IMR-90 (cell line): ENCODE data around the gene LAMC2. TPM values are rescaled to one million over a fixed set of nuclear protein-coding genes. Genes with fewer than 3 reads are reported as not detected.

Source experiments
- ATAC-seq: fragments of 200-7000 bp; cut with Tn5 transposase; 2 replicates; pipeline ENCODE4 v1.9.1; 2020; ENCODE audit warnings: low read depth, mild to moderate bottlenecking, moderate library complexity
- BruUV-seq: library from RNA; stranded (reverse); fragments of 400-500 nt; replicated peaks from 2 replicates; lab custom pipeline; 2021; lab: Mats Ljungman, UMichigan
- CTCF ChIA-PET: fragments of 300-600 bp; formaldehyde crosslinking; extraction: SDS; loops from one replicate; lab custom pipeline; 2021; ENCODE audit warnings: antibody characterized with exemption; lab: Yijun Ruan, JAX
- POLR2A ChIA-PET: fragments of 300-600 bp; sonication (Branson Sonifier 250); formaldehyde crosslinking; loops from one replicate; lab custom pipeline; 2022; ENCODE audit warnings: antibody characterized with exemption; ENCODE audit not compliant: unreplicated experiment; lab: Charles Lee
- DNase-seq: peaks from one replicate; pipeline ENCODE4 v3.0.0; 2013
- H2AFZ ChIP-seq: replicated peaks from 2 replicates; pipeline ENCODE3; 2013; ENCODE audit warnings: low read length, mild to moderate bottlenecking; ENCODE audit not compliant: poor library complexity
- H2AK5ac ChIP-seq: 2 replicates; pipeline ENCODE4 v1.6.1; 2013; ENCODE audit warnings: low read depth, low read length, inconsistent platforms
- H2AK9ac ChIP-seq: replicated peaks from 2 replicates; pipeline ENCODE3; 2013; ENCODE audit warnings: mild to moderate bottlenecking, low read depth, low read length, moderate library complexity; ENCODE audit not compliant: poor library complexity
- H2BK120ac ChIP-seq: 2 replicates; pipeline ENCODE4 v1.6.1; 2013; ENCODE audit warnings: low read depth, low read length, inconsistent platforms
- H2BK15ac ChIP-seq: 3 replicates; pipeline ENCODE4 v1.6.1; 2013; ENCODE audit warnings: low read depth, low read length, inconsistent platforms
- H2BK20ac ChIP-seq: 2 replicates; pipeline ENCODE4 v1.6.1; 2013; ENCODE audit warnings: low read depth, mild to moderate bottlenecking, inconsistent platforms, low read length, moderate library complexity
- H2BK5ac ChIP-seq: 2 replicates; pipeline ENCODE4 v1.6.1; 2013; ENCODE audit warnings: mild to moderate bottlenecking, low read depth, low read length, inconsistent platforms; ENCODE audit not compliant: poor library complexity, severe bottlenecking
- H3K14ac ChIP-seq: replicated peaks from 2 replicates; pipeline ENCODE4 v1.6.1; 2013; ENCODE audit warnings: low read depth, low read length, inconsistent platforms
- H3K18ac ChIP-seq: 2 replicates; pipeline ENCODE4 v1.6.1; 2013; ENCODE audit warnings: low read depth, low read length, control low read depth
- H3K23ac ChIP-seq: 2 replicates; pipeline ENCODE4 v1.6.1; 2013; ENCODE audit warnings: low read depth, low read length, inconsistent platforms
- H3K27ac ChIP-seq: 2 replicates; pipeline ENCODE4 v1.5.1; 2013; ENCODE audit warnings: mild to moderate bottlenecking, control low read depth, low read length; ENCODE audit not compliant: insufficient read depth
- H3K27me3 ChIP-seq: 2 replicates; pipeline ENCODE4 v1.6.1; 2013; ENCODE audit warnings: low read length; ENCODE audit not compliant: control insufficient read depth, insufficient read depth
- H3K36me3 ChIP-seq: 2 replicates; pipeline ENCODE4 v1.6.1; 2013; ENCODE audit warnings: low read length, mixed read lengths; ENCODE audit not compliant: control insufficient read depth, insufficient read depth
- H3K4ac ChIP-seq: 2 replicates; pipeline ENCODE4 v1.6.1; 2013; ENCODE audit warnings: low read depth, low read length, inconsistent platforms
- H3K4me1 ChIP-seq: 2 replicates; pipeline ENCODE4 v1.6.1; 2013; ENCODE audit warnings: low read length, mixed read lengths; ENCODE audit not compliant: control insufficient read depth, insufficient read depth
- H3K4me2 ChIP-seq: 2 replicates; pipeline ENCODE4 v1.6.1; 2013; ENCODE audit warnings: low read depth, mild to moderate bottlenecking, control low read depth, low read length, moderate library complexity
- H3K4me3 ChIP-seq: 2 replicates; pipeline ENCODE4 v1.5.1; 2013; ENCODE audit warnings: low read depth, mild to moderate bottlenecking, control low read depth, low read length, moderate library complexity; ENCODE audit not compliant: insufficient read depth
- H3K56ac ChIP-seq: 2 replicates; pipeline ENCODE4 v1.6.1; 2013; ENCODE audit warnings: low read length, inconsistent platforms; ENCODE audit not compliant: insufficient read depth; ENCODE audit errors: extremely low read depth
- H3K79me1 ChIP-seq, 2 experiments: 2 replicates each; pipeline ENCODE4 v1.6.1; 2013; ENCODE audit warnings: low read length in 2 of 2, inconsistent platforms in 1 of 2, low read depth in 1 of 2
- H3K9ac ChIP-seq: 2 replicates; pipeline ENCODE4 v1.6.1; 2013; ENCODE audit warnings: low read depth, low read length, control low read depth
- H3K9me1 ChIP-seq: 2 replicates; pipeline ENCODE4 v1.6.1; 2013; ENCODE audit warnings: low read length, inconsistent platforms; ENCODE audit not compliant: insufficient read depth
- H3K9me3 ChIP-seq: 2 replicates; pipeline ENCODE4 v1.6.1; 2013; ENCODE audit warnings: low read length; ENCODE audit not compliant: control insufficient read depth, insufficient read depth
- H4K20me1 ChIP-seq: 2 replicates; pipeline ENCODE4 v1.6.1; 2013; ENCODE audit warnings: low read length, inconsistent platforms; ENCODE audit not compliant: insufficient read depth
- H4K5ac ChIP-seq: 2 replicates; pipeline ENCODE4 v1.6.1; 2013; ENCODE audit warnings: mild to moderate bottlenecking, low read depth, low read length, control low read depth
- H4K8ac ChIP-seq, 2 experiments: 2 replicates each; pipeline ENCODE4 v1.6.1; 2013; ENCODE audit warnings: low read depth in 2 of 2, low read length in 2 of 2, control low read depth in 1 of 2, inconsistent platforms in 1 of 2
- H4K91ac ChIP-seq: 2 replicates; pipeline ENCODE4 v1.6.1; 2013; ENCODE audit warnings: low read depth, low read length, inconsistent platforms; ENCODE audit not compliant: insufficient read depth
- BHLHE40 ChIP-seq: fragments of 150-350 bp; IDR thresholded peaks from 2 replicates; pipeline ENCODE4 v1.6.1; 2016; ENCODE audit warnings: mild to moderate bottlenecking, low read depth, low read length
- CEBPB ChIP-seq: IDR thresholded peaks from 2 replicates; pipeline ENCODE4 v1.6.1; 2012; ENCODE audit warnings: low read depth, low read length, improper control_type of control experiment
- CHD1 ChIP-seq: IDR thresholded peaks from 2 replicates; pipeline ENCODE4 v1.6.1; 2012; ENCODE audit warnings: low read depth, low read length, improper control_type of control experiment
- FOS ChIP-seq: fragments of 150-350 bp; IDR thresholded peaks from 2 replicates; pipeline ENCODE4 v1.6.1; 2016; ENCODE audit warnings: low read depth, low read length
- MAFK ChIP-seq: IDR thresholded peaks from 2 replicates; pipeline ENCODE4 v1.6.1; 2012; ENCODE audit warnings: low read depth, low read length, improper control_type of control experiment
- MAZ ChIP-seq: IDR thresholded peaks from 2 replicates; pipeline ENCODE4 v1.6.1; 2012; ENCODE audit warnings: low read depth, mild to moderate bottlenecking, low read length, improper control_type of control experiment, moderate library complexity, borderline replicate concordance
- MXI1 ChIP-seq: IDR thresholded peaks from 2 replicates; pipeline ENCODE4 v1.6.1; 2012; ENCODE audit warnings: low read depth, mild to moderate bottlenecking, low read length, moderate library complexity, borderline replicate concordance
- NFE2L2 ChIP-seq: fragments of 150-350 bp; IDR thresholded peaks from 2 replicates; pipeline ENCODE4 v1.6.1; 2016; ENCODE audit warnings: low read depth, mild to moderate bottlenecking, low read length
- POLR2A ChIP-seq: IDR thresholded peaks from 2 replicates; pipeline ENCODE4 v1.6.1; 2012; ENCODE audit warnings: mild to moderate bottlenecking, low read depth, low read length
- RAD21 ChIP-seq: IDR thresholded peaks from 2 replicates; pipeline ENCODE4 v1.6.1; 2012; ENCODE audit warnings: low read length, improper control_type of control experiment
- RCOR1 ChIP-seq: IDR thresholded peaks from 2 replicates; pipeline ENCODE4 v1.6.1; 2012; ENCODE audit warnings: mild to moderate bottlenecking, low read length, improper control_type of control experiment; ENCODE audit not compliant: insufficient replicate concordance
- RFX5 ChIP-seq: IDR thresholded peaks from 2 replicates; pipeline ENCODE4 v1.8.0; 2012; ENCODE audit warnings: low read depth, mild to moderate bottlenecking, low read length, moderate library complexity
- SMC3 ChIP-seq: fragments of 150-350 bp; IDR thresholded peaks from 2 replicates; pipeline ENCODE4 v1.6.1; 2016; ENCODE audit warnings: low read depth, mild to moderate bottlenecking, antibody characterized with exemption, low read length, moderate library complexity
- WGBS, 2 experiments: methylation state at CpG; one replicate each; pipeline versions ENCODE4 v1.1.5 to v1.1.7; 2013; ENCODE audit warnings: missing lambda C conversion rate in 2 of 2; ENCODE audit not compliant: insufficient read length in 1 of 2; ENCODE audit errors: extremely low coverage in 2 of 2; 5-methylcytosine and 5-hydroxymethylcytosine counted together
- dilution Hi-C: fragments of 300-500 bp; cut with HindIII; formaldehyde crosslinking; loops from one replicate; pipeline ENCODE4 v1.14.3; 2018; ENCODE audit warnings: low sequenced_read_pairs; ENCODE audit not compliant: unreplicated experiment
- in situ Hi-C: fragments of 300-500 bp; cut with MboI; formaldehyde crosslinking; loops from 3 replicates; pipeline ENCODE4 v1.14.3; 2019; ENCODE audit warnings: low sequenced_read_pairs, inconsistent platforms, mixed read lengths
- intact Hi-C: fragments of 100-400 bp; cut with micrococcal nuclease; formaldehyde crosslinking; loops from 2 replicates; pipeline ENCODE4 v1.10.0; 2022
- polyA plus RNA-seq, 3 experiments: library from polyadenylated mRNA; depleted of rRNA; stranded (reverse); fragments of >200 nt; gene quantifications; 2 replicates each; pipeline ENCODE4 v1.2.3, GENCODE V29; 2012; ENCODE audit warnings: low replicate concordance in 1 of 3
- total RNA-seq: library from RNA; depleted of rRNA; stranded (reverse); fragments of >200 nt; gene quantifications from 2 replicates; pipeline ENCODE4 v1.2.3, GENCODE V29; 2012
- TF ChIP-seq, protein P1 (sequence below): fragments of 150-350 bp; IDR thresholded peaks from 2 replicates; pipeline ENCODE4 v1.6.1; 2017; ENCODE audit warnings: mild to moderate bottlenecking, antibody characterized with exemption, low read length, low read depth
- TF ChIP-seq, protein P2 (sequence below): conservative IDR thresholded peaks from 2 replicates; pipeline ENCODE4 v1.5.1; 2012; ENCODE audit warnings: mild to moderate bottlenecking, low read depth, low read length, improper control_type of control experiment
- TF ChIP-seq, protein P3 (sequence below): fragments of 150-350 bp; IDR thresholded peaks from 2 replicates; pipeline ENCODE4 v1.6.1; 2016; ENCODE audit warnings: low read depth, mild to moderate bottlenecking, low read length, moderate library complexity, borderline replicate concordance

Gene LAMC2
- total and polyA plus RNA-seq, 2 of the 4 experiments (the other 2 are of a cell fraction), result 2.3 to 2.8 TPM

DNA sequence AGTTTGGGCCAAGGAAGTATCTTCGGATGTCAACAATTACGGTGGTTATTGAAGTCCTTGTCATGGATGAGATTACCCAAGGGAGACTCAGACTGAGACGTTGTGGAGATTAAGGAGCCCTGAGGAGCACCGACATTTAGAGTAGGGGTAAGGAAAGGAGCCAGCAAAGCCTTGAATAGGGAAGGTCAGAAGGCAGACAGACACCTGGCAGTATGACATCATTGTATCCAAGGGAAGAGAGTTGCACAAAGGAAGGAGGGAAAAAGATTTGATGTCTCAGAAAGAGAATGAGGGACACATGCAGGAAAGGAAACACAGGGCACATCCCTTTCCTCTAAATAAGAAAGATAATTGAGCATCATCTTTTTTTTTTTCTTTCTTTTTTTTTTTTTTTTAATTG lies 11.7 kb downstream of the LAMC2 start:
- H4K20me1 ChIP-seq, result no peaks in the 10 kb centered on the region

More for the DNA sequence above, 11.7 kb downstream of the LAMC2 start:
- WGBS, 2 experiments, result 100% methylated on average over 3 of the region's 4 CpGs; no CpG with 5 or more reads in 1 of the 2 experiments
- CTCF ChIA-PET, result no interaction called here
- Histone ChIP-seq H3K79me1 (no peaks in the 10 kb centered on the region), H3K23ac (no peak overlapping the region), H3K56ac (no peak overlapping the region), H2BK5ac (no peak overlapping the region), H4K91ac (no peak overlapping the region), H2BK15ac (no peak overlapping the region), H3K9me1 (peaks cover 7% of the 10 kb centered on the region), H2AFZ (no peak overlapping the region), H2BK120ac (no peak overlapping the region), H2AK9ac (no peak overlapping the region), H3K4me2 (no peak overlapping the region), H3K36me3 (no peaks in the 10 kb centered on the region), H3K27ac (no peak overlapping the region), H3K9me3 (no peaks in the 10 kb centered on the region), H4K5ac (no peak overlapping the region), H3K9ac (no peak overlapping the region), H3K18ac (no peak overlapping the region), H3K4me1 (peaks cover 6% of the 10 kb centered on the region), H2BK20ac (no peak overlapping the region), H3K4ac (no peak overlapping the region), H3K4me3 (no peak overlapping the region), H3K27me3 (no peaks in the 10 kb centered on the region), H4K8ac (no peak overlapping the region), H3K14ac (no peak overlapping the region), H2AK5ac (peak overlapping the region; percentile 49)
- intact Hi-C loops (no loop called here), in situ Hi-C loops (no loop called here), dilution Hi-C loops (no loop called here)
- ATAC-seq (no peak), DNase-seq (no peak)
- no TSS peak for BruUV-seq
- TF ChIP-seq POLR2A, result no peak
- no peak for TF ChIP-seq MXI1
- TF ChIP-seq MAFK, result no peak
- TF ChIP-seq SMC3, result no peak
- TF ChIP-seq, protein P1, sequence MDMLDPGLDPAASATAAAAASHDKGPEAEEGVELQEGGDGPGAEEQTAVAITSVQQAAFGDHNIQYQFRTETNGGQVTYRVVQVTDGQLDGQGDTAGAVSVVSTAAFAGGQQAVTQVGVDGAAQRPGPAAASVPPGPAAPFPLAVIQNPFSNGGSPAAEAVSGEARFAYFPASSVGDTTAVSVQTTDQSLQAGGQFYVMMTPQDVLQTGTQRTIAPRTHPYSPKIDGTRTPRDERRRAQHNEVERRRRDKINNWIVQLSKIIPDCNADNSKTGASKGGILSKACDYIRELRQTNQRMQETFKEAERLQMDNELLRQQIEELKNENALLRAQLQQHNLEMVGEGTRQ, result no peak
- no peak for TF ChIP-seq BHLHE40
- no peak for TF ChIP-seq RFX5
- no peak for TF ChIP-seq MAZ
- TF ChIP-seq, protein P2, sequence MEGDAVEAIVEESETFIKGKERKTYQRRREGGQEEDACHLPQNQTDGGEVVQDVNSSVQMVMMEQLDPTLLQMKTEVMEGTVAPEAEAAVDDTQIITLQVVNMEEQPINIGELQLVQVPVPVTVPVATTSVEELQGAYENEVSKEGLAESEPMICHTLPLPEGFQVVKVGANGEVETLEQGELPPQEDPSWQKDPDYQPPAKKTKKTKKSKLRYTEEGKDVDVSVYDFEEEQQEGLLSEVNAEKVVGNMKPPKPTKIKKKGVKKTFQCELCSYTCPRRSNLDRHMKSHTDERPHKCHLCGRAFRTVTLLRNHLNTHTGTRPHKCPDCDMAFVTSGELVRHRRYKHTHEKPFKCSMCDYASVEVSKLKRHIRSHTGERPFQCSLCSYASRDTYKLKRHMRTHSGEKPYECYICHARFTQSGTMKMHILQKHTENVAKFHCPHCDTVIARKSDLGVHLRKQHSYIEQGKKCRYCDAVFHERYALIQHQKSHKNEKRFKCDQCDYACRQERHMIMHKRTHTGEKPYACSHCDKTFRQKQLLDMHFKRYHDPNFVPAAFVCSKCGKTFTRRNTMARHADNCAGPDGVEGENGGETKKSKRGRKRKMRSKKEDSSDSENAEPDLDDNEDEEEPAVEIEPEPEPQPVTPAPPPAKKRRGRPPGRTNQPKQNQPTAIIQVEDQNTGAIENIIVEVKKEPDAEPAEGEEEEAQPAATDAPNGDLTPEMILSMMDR, result no peak
- no peak for TF ChIP-seq FOS
- TF ChIP-seq NFE2L2, result no peak
- no peak for TF ChIP-seq RCOR1
- no peak for TF ChIP-seq CEBPB
- TF ChIP-seq RAD21, result no peak
- no peak for TF ChIP-seq CHD1
- TF ChIP-seq, protein P3, sequence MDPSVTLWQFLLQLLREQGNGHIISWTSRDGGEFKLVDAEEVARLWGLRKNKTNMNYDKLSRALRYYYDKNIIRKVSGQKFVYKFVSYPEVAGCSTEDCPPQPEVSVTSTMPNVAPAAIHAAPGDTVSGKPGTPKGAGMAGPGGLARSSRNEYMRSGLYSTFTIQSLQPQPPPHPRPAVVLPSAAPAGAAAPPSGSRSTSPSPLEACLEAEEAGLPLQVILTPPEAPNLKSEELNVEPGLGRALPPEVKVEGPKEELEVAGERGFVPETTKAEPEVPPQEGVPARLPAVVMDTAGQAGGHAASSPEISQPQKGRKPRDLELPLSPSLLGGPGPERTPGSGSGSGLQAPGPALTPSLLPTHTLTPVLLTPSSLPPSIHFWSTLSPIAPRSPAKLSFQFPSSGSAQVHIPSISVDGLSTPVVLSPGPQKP, result no peak
- POLR2A ChIA-PET, result no interaction called here
